ENCODE results near the gene BEND6. TPM values are rescaled to one million over a fixed set of nuclear protein-coding genes. Genes with fewer than 3 reads are reported as not detected.

BEND6 gene, protein sequence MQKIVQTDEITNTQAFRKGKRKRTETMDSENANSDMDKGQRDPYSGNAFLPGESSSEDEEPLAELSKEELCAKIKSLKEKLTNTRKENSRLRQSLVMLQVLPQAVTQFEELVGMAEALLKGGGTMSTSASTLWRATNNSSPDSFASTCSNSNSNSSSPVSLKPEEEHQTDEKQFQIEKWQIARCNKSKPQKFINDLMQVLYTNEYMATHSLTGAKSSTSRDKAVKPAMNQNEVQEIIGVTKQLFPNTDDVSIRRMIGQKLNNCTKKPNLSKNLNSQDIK
- total RNA-seq: not detected in 2 replicates

DNA sequence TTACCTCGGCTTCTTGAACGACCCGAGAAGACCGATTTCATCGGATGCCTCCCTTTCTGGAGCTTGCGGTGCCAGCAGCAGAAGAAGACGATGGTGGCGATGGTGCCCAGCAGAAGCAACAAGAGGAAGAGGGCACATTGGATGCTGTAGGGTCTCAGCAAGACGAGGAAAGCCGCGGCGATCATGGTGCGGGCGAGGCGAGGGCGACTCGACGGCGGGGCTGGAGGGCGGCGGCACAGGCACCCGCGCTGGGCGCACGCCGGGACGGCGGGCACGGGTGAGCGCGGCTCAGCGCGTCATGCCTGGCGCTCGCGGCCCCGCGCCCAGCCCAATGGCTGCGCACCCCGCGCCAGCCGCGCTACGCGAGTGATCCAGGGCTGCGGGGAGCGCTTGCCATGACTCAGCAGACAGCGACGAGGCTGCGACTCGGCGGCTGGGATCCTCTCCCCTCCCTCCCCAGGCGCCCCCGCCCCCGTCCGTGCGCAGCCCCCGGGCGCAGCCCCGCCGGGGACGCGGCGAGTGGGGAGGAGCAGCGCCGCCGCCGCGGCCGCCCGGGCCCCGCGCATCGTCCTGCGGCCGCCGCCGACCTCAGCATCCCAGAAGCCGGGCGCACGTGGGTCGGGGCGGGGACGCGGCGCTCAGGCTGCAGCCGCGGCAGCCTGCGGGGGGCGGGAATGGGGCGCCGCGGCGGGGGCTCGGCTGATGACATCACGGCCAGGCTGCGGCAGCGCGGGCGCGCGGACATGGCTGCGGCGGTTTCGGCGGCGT, at the start of gene BEND6:
Gene BEND6, plus strand, starts transcription at position 705 of the 768 bp plus-strand sequence. CDS start 26,704 bp downstream, outside the sequence.
- Mint-ChIP-seq H3K9me3 (no peaks in the 10 kb centered on the region), H3K27ac (peak within 1 kb of the TSS; percentile 78), H3K4me3 (peak within 1 kb of the TSS; percentile 90), H3K4me1 (peaks cover 15% of the 10 kb centered on the region), H3K36me3 (ENCODE audit: low read depth) (no peaks in the 10 kb centered on the region), H3K27me3 (peaks cover 64% of the 10 kb centered on the region)
- intact Hi-C loops (cut with micrococcal nuclease): loop anchor here (1.0 to 5.0 kb wide), 7 partner anchors 52 to 362 kb away; partner anchors contain the start of genes BAG2, KIAA1586 and RAB23
- peak; percentile 79 for DNase-seq

DNA sequence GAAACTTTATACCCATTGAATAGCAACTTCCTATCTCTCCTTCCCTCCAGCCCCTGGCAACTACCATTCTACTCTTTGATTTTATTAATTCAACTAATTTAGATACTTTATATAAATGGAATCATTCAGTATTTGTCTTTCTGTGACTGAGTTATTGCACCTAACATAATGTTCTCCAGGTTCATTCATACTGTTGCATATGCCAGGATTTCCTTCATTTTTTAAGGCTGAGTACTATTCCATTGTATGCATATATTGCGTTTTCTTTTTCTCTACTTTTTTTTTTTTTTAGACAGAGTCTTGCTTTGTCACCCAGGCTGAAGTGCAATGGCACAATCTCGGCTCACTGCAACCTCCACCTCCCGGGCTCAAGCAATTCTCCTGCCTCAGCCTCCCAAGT, 49.5 kb upstream of the BEND6 start:
- Mint-ChIP-seq H3K27me3 (peaks cover 17% of the 10 kb centered on the region), H3K9me3 (no peaks in the 10 kb centered on the region), H3K27ac (no peak overlapping the region), H3K4me3 (no peak overlapping the region), H3K36me3 (ENCODE audit: low read depth) (no peaks in the 10 kb centered on the region), H3K4me1 (peaks cover 2% of the 10 kb centered on the region)
- intact Hi-C loops (cut with micrococcal nuclease): loop anchor here (10.0 kb wide), 1 partner anchor 319 kb away; the partner anchor contains the start of gene RAB23
- no peak for DNase-seq

DNA sequence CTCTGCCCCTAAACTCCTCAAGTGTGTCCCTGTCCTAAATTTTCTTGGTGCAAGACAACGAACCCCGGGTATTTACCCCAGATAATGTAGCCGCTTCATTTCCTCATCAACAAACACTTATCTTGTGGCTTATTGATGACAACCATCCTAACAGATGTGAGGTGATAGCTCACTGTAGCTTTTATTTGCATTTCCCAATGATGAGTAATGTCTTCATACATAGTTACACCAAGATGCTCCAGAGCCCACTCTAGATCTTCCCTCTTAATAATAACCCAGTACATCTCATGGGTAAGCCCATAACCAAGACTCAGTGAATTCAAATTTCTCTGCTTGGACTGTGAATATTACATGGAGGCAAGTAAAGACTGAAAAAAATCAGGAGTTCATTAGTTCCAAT, 48.2 kb upstream of the BEND6 start:
- H3K4me3 Mint-ChIP-seq: no peak overlapping the region
- peaks cover 17% of the 10 kb centered on the region for H3K27me3 Mint-ChIP-seq
- no peaks in the 10 kb centered on the region for H3K36me3 Mint-ChIP-seq (ENCODE audit: low read depth)
- H3K4me1 Mint-ChIP-seq: peaks cover 2% of the 10 kb centered on the region
- intact Hi-C loops (cut with micrococcal nuclease): loop anchor here (10.0 kb wide), 1 partner anchor 318 kb away; the partner anchor contains the start of gene RAB23
- no peak for DNase-seq
- H3K27ac Mint-ChIP-seq: no peak overlapping the region
- H3K9me3 Mint-ChIP-seq: no peaks in the 10 kb centered on the region

DNA sequence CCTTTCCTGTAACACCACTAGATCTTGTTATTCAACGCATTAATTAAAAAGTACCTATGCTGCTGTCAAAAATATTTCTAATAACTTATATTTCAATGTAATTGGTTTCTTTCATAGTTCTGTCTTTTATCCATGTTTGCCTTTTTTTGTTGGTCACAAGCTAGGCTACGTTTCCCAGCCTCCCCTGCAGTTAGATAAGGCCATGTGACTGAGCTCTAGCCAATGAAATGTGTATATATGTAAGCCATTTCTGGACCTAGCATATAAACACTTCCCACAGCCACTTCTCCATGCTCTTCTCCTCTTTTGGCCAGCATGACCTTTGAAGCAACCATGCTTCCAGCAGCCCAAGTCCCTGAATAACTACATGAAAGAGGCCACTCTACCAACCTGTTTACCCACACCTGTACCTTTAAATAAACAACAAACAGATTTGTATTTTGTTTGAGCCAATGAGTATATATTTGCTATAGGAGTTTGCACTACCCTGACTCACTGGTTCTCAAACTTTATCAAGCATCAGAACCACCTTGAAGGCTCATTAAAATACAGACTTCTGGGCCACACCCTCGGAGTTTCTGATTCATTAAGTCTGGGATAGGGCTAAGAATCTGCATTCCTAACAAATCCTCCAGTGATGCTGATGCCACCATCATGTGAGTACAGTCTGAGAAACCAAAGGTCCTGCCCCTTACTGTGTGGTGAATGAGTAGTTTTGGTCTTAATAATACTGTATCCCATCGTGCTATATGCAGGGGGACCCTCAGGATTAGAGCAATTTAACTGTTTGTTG, 45.6 kb upstream of the BEND6 start:
- no peak for DNase-seq
- peaks cover 21% of the 10 kb centered on the region for H3K27me3 Mint-ChIP-seq
- H3K4me1 Mint-ChIP-seq: peaks cover 2% of the 10 kb centered on the region
- no peaks in the 10 kb centered on the region for H3K9me3 Mint-ChIP-seq
- no peaks in the 10 kb centered on the region for H3K36me3 Mint-ChIP-seq (ENCODE audit: low read depth)
- no peak overlapping the region for H3K27ac Mint-ChIP-seq
- no peak overlapping the region for H3K4me3 Mint-ChIP-seq
- intact Hi-C loops (cut with micrococcal nuclease): loop anchor here (10.0 kb wide), 1 partner anchor 315 kb away; the partner anchor contains the start of gene RAB23

DNA sequence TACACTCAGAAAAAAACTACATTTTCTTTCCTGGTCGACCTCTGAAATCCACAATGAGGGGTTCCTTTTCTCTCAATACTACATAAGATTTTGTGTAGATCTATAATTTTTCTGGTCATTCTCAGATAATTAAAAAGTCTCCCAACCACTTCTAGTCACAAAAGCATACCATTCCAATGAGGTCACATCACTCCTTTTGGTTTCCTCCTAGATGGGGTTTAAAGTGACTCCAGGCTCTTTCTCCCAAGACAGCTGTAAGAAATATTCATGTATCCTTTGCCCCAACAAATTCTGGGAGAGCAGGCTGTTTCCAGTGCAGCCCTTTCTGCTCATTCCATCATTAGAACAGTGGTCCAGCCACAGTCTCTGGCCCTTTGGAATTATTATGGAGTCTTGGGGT, 43.1 kb upstream of the BEND6 start:
- Mint-ChIP-seq H3K36me3 (ENCODE audit: low read depth) (no peaks in the 10 kb centered on the region), H3K27me3 (peaks cover 9% of the 10 kb centered on the region), H3K27ac (no peak overlapping the region), H3K9me3 (no peaks in the 10 kb centered on the region), H3K4me3 (no peak overlapping the region), H3K4me1 (no peaks in the 10 kb centered on the region)
- DNase-seq: no peak
- intact Hi-C loops (cut with micrococcal nuclease): no loop called here

DNA sequence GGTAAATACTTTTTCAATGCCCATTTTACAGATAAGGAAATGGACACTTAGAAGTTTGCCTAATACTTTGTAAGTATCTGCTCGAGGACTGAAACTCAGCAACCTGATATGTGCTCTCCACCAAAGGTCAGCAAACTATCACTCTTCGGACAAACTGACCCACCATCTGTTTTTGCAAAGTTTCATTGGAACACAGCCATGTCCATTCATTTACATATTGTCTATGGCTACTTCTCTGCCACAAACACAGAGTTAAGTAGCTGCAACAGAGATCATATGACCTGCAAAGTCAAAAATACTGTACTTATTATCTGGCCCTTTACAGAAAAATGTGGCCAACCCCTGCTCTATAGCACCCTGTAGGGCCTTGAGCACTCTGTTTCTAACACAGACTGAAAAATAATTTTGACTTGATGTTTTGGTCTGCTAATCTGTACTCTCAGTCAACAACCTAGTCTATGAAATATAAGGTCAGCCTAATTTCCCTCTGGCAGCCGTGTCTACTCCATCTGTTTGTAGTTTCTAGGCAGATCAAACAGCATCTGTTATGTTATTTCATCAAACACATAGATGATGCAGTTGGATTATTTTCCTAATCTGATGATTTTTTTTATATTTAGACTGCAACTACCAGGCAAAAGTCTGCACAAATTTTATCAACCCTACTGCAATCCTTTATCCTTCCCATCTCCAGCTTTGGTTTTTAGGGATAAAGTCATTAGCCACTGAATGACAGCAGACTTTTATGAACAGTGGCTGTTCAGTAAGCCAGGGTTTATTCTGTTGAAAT, 41.4 kb upstream of the BEND6 start:
- peaks cover 14% of the 10 kb centered on the region for H3K27me3 Mint-ChIP-seq
- H3K9me3 Mint-ChIP-seq: no peaks in the 10 kb centered on the region
- intact Hi-C loops (cut with micrococcal nuclease): no loop called here
- H3K36me3 Mint-ChIP-seq (ENCODE audit: low read depth): no peaks in the 10 kb centered on the region
- H3K4me1 Mint-ChIP-seq: no peaks in the 10 kb centered on the region
- H3K4me3 Mint-ChIP-seq: no peak overlapping the region
- no peak for DNase-seq
- H3K27ac Mint-ChIP-seq: no peak overlapping the region

DNA sequence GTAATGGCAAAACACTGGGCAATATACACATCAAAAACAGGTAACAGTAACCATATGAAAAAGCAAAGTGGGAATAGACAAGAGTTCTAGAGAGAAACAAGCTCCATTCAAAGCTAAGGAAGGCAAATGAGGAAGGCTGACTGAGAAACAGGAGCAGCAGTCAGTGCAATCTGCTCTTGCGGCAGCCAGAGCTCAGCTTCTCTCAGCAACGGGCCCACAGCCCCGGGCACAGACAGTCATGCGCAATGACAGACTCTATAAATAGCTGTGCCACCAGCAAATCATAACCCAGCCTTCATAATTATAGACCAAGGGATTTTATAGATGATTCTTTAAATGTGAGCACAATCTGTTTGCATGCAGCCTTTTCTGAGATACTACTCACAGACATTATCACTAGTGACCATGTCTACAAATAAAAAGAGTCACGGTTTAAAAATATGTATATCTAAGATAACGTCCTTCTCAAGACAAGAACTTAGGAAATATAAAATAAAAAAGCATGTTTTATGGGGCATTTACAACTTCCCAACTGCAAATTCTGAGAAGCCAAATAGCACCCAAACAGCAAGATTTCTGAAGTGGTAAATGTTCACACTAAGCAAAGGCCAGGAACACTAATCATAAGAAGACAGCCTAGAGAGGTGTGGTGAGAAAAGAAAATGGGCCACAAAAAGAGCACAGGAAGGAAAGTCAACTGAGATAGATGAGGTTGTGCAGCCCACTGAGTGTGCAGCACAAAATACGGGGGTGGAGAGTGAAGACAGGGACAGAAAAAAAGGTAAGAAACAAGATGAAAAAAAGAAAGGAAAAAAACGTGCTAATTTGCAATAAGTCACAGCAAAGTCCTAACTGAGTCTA, 39.9 kb upstream of the BEND6 start:
- Mint-ChIP-seq H3K4me1 (no peaks in the 10 kb centered on the region), H3K9me3 (no peaks in the 10 kb centered on the region), H3K27ac (no peak overlapping the region), H3K4me3 (no peak overlapping the region), H3K27me3 (peaks cover 17% of the 10 kb centered on the region), H3K36me3 (ENCODE audit: low read depth) (no peaks in the 10 kb centered on the region)
- no peak for DNase-seq
- intact Hi-C loops (cut with micrococcal nuclease): no loop called here

DNA sequence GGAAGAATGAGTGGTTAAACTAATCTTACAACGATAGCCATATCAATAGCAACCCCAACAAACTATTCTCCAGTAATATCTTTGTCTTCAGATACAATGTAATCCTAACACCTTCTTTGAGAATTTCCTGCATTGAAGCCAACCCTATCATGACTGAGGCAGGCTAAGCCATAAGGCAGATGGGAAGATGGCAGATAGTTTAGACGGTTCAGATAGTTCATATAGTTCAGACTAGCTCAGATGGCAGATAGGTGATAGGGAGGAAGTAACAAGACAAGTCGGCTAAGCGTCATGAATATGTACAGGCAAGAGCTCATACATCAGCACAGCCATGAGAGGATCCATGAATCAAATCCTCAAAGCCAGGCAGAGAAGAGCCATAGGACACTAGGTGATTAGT, 39.1 kb upstream of the BEND6 start:
- no peaks in the 10 kb centered on the region for H3K4me1 Mint-ChIP-seq
- peaks cover 20% of the 10 kb centered on the region for H3K27me3 Mint-ChIP-seq
- H3K4me3 Mint-ChIP-seq: no peak overlapping the region
- no peaks in the 10 kb centered on the region for H3K9me3 Mint-ChIP-seq
- no peak overlapping the region for H3K27ac Mint-ChIP-seq
- intact Hi-C loops (cut with micrococcal nuclease): no loop called here
- no peak for DNase-seq
- H3K36me3 Mint-ChIP-seq (ENCODE audit: low read depth): no peaks in the 10 kb centered on the region

DNA sequence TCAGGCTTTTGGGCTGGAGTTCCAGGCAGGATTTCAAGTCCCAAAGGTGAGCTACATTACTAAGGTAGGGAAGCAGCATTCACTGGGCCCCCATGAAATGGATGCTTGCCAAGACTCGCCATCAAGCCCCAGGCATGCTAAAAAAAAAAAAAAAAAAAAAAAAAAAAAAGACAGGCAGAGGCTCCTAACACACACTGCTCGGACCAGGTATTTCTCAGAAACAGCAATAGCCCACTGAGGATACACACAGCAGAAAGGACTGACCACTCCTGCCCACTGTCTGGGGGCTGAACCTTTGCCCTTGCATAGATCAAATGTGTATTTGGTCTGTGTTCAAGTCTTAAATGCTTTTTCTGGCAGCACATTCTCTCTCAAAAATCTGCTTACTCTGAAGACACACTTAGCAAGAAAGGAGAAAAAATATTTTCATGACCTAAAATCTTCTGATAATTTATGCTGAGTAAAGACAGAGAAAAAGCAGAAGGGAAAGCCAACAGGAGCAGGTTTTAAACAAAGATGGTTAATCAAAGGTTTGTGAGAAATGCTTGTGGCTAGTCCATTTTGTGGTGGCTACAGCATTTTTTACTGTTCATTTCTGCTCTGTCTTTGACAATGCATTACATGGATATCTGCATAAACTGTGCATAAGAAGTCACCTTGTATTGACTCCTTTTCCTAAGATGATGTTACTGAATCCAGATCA, 37.9 kb upstream of the BEND6 start:
- Mint-ChIP-seq H3K27me3 (peaks cover 20% of the 10 kb centered on the region), H3K27ac (no peak overlapping the region), H3K4me3 (no peak overlapping the region), H3K36me3 (ENCODE audit: low read depth) (no peaks in the 10 kb centered on the region), H3K9me3 (no peaks in the 10 kb centered on the region), H3K4me1 (no peaks in the 10 kb centered on the region)
- intact Hi-C loops (cut with micrococcal nuclease): no loop called here
- DNase-seq: peak; percentile 31

DNA sequence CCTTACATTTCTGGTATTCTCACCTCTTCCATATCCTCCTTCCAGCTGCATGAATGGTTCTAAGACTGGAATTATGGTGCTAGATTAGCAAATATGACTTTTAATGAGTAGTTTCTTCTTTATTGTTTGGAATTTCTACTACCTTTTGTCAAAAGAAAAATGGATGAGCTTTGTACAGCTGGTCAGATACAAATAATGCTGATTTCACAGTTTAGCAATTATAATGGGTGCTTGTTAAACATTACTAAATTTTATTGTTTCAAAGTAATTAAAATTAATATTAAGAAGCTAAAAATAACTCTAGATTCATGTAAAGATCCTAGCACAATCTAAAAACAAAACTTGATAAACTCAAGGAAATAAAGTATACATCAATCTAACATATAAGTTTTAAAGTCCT, 32.3 kb upstream of the BEND6 start:
- Mint-ChIP-seq H3K27ac (no peak overlapping the region), H3K27me3 (peaks cover 30% of the 10 kb centered on the region), H3K36me3 (ENCODE audit: low read depth) (no peaks in the 10 kb centered on the region), H3K4me3 (no peak overlapping the region), H3K9me3 (no peaks in the 10 kb centered on the region), H3K4me1 (no peaks in the 10 kb centered on the region)
- no peak for DNase-seq
- intact Hi-C loops (cut with micrococcal nuclease): no loop called here

DNA sequence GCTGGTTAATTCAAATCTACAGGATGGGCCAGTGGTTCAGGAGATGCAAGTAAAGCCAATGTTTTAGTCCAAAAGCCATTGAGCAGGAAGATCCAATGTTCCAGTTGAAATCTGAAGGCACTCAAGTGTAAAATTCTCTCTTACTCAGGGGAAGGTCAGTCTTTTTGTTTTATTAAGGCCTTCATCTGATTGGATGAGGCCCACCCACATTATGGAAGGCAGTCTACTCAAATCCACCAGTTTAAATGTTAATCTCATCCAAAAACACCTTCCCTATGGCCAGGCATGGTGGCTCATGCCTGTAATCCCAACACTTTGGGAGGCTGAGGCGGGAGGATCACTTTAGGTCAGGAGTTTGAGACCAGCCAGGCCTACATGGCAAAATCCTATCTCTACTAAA, 31.3 kb upstream of the BEND6 start:
- intact Hi-C loops (cut with micrococcal nuclease): no loop called here
- no peak for DNase-seq
- Mint-ChIP-seq H3K27ac (no peak overlapping the region), H3K9me3 (no peaks in the 10 kb centered on the region), H3K4me1 (no peaks in the 10 kb centered on the region), H3K4me3 (no peak overlapping the region), H3K27me3 (peaks cover 35% of the 10 kb centered on the region), H3K36me3 (ENCODE audit: low read depth) (no peaks in the 10 kb centered on the region)

Data from activated CD4-positive, alpha-beta T cell treated with anti-CD3 and anti-CD28 coated beads, Interleukin-2, amount 10 ng/mL, durations not matched to agents 24 days and 14 days (primary cell).